Measurements from ENCODE around the gene C6orf89.
"Not testable (repeated sequence)": the region's sequence is repeated elsewhere in the genome, so short reads cannot be mapped to it uniquely, and the experiment has no call there.

DNA sequence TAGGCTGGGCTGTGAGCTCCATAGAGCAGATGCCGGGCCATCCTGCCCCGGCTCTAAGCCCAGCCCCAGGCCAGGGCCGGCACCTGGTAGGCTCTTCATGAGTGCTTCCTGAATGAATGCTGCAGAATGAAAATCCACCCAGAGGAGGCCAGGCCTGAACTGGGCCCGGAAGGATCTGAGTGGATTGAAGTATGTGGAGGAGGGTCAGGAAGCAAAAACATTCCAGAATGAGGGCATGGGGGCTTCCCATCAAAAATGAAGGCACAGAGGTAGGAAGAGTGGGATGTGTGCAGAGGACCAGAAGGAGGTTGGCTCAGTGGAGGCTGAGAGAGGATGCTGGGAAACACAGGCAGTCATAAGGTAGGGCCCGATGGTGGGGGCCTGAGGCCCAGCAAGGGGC is 53.3 kb downstream of the C6orf89 start:
- TF ChIP-seq FOXJ3 (CRISPR knock-in tag; IDR thresholded peaks at IDR 0.05; ENCODE audit: borderline replicate concordance); ESRRA (CRISPR knock-in tag; IDR thresholded peaks at IDR 0.05; ENCODE audit: borderline replicate concordance); ZNF423 (CRISPR knock-in tag; IDR thresholded peaks at IDR 0.05); NR2C2 (CRISPR knock-in tag; IDR thresholded peaks at IDR 0.05); CREM (CRISPR knock-in tag; IDR thresholded peaks at IDR 0.05); SP1 (CRISPR knock-in tag; conservative IDR thresholded peaks at IDR 0.05); NFYB (CRISPR knock-in tag; conservative IDR thresholded peaks at IDR 0.05; ENCODE audit: low read depth); FOXK1 (CRISPR knock-in tag; IDR thresholded peaks at IDR 0.05); GABPB1 (CRISPR knock-in tag; IDR thresholded peaks at IDR 0.05): not testable (repeated sequence)
- TF ChIP-seq, protein P1, sequence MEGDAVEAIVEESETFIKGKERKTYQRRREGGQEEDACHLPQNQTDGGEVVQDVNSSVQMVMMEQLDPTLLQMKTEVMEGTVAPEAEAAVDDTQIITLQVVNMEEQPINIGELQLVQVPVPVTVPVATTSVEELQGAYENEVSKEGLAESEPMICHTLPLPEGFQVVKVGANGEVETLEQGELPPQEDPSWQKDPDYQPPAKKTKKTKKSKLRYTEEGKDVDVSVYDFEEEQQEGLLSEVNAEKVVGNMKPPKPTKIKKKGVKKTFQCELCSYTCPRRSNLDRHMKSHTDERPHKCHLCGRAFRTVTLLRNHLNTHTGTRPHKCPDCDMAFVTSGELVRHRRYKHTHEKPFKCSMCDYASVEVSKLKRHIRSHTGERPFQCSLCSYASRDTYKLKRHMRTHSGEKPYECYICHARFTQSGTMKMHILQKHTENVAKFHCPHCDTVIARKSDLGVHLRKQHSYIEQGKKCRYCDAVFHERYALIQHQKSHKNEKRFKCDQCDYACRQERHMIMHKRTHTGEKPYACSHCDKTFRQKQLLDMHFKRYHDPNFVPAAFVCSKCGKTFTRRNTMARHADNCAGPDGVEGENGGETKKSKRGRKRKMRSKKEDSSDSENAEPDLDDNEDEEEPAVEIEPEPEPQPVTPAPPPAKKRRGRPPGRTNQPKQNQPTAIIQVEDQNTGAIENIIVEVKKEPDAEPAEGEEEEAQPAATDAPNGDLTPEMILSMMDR (IDR thresholded peaks at IDR 0.05) = not testable (repeated sequence)
- TF ChIP-seq, protein P2, sequence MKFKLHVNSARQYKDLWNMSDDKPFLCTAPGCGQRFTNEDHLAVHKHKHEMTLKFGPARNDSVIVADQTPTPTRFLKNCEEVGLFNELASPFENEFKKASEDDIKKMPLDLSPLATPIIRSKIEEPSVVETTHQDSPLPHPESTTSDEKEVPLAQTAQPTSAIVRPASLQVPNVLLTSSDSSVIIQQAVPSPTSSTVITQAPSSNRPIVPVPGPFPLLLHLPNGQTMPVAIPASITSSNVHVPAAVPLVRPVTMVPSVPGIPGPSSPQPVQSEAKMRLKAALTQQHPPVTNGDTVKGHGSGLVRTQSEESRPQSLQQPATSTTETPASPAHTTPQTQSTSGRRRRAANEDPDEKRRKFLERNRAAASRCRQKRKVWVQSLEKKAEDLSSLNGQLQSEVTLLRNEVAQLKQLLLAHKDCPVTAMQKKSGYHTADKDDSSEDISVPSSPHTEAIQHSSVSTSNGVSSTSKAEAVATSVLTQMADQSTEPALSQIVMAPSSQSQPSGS (CRISPR knock-in tag; IDR thresholded peaks at IDR 0.05; ENCODE audit: borderline replicate concordance, low read depth) = not testable (repeated sequence)
- TF ChIP-seq, protein P3, sequence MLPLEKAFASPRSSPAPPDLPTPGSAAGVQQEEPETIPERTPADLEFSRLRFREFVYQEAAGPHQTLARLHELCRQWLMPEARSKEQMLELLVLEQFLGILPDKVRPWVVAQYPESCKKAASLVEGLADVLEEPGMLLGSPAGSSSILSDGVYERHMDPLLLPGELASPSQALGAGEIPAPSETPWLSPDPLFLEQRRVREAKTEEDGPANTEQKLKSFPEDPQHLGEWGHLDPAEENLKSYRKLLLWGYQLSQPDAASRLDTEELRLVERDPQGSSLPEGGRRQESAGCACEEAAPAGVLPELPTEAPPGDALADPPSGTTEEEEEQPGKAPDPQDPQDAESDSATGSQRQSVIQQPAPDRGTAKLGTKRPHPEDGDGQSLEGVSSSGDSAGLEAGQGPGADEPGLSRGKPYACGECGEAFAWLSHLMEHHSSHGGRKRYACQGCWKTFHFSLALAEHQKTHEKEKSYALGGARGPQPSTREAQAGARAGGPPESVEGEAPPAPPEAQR (CRISPR knock-in tag; IDR thresholded peaks at IDR 0.05) = not testable (repeated sequence)
- TF ChIP-seq, protein P4, sequence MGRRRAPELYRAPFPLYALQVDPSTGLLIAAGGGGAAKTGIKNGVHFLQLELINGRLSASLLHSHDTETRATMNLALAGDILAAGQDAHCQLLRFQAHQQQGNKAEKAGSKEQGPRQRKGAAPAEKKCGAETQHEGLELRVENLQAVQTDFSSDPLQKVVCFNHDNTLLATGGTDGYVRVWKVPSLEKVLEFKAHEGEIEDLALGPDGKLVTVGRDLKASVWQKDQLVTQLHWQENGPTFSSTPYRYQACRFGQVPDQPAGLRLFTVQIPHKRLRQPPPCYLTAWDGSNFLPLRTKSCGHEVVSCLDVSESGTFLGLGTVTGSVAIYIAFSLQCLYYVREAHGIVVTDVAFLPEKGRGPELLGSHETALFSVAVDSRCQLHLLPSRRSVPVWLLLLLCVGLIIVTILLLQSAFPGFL (CRISPR knock-in tag; IDR thresholded peaks at IDR 0.05; ENCODE audit: borderline replicate concordance) = not testable (repeated sequence)
- TF ChIP-seq, protein P5, sequence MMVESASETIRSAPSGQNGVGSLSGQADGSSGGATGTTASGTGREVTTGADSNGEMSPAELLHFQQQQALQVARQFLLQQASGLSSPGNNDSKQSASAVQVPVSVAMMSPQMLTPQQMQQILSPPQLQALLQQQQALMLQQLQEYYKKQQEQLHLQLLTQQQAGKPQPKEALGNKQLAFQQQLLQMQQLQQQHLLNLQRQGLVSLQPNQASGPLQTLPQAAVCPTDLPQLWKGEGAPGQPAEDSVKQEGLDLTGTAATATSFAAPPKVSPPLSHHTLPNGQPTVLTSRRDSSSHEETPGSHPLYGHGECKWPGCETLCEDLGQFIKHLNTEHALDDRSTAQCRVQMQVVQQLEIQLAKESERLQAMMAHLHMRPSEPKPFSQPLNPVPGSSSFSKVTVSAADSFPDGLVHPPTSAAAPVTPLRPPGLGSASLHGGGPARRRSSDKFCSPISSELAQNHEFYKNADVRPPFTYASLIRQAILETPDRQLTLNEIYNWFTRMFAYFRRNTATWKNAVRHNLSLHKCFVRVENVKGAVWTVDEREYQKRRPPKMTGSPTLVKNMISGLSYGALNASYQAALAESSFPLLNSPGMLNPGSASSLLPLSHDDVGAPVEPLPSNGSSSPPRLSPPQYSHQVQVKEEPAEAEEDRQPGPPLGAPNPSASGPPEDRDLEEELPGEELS (CRISPR knock-in tag; IDR thresholded peaks at IDR 0.05) = not testable (repeated sequence)

Measured in WTC11 (cell line).